HG03060 (cell line): Measurements from ENCODE around the gene ADARB1.

Experiments
- ATAC-seq: cut with Tn5 transposase; IDR thresholded peaks from one replicate; pipeline ENCODE4 v1.9.1; 2021; ENCODE audit warnings: low read depth, moderate number of reproducible peaks; ENCODE audit not compliant: unreplicated experiment

The ADARB1 gene

DNA sequence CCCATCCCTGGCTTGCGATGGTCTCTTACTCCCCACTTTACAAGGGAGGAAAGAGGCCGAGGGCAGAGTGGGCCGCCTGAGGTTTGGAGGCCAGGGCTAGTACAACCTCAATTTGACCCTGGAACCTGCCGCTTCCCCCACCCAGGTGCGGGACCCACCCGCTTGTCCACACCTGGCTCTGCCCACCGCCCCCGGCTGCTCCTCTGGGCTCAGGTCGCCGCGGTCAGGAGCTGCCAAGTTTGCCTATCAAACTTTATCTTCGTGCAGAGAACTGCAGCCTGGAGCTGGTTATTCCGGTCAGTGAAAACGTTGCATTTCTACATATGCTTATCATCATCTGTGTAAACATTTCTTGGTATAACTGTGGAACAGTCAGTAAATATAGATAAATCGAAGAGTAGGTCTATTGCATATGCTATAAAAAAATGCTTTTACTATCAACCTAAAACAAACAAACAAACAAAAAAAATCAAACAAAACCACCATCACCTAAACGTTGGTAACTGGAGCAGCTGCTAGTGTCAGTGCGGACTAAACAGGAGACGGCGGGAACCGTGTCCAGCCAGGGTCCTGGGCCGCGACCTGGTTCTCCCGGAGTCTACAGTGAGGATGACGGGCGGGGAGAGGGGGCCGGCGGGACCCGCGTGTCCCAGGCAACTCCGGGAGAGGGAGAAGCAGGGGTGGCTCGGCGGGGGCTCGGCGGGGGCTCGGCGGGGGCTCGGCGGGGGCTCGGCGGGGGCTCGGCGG is 906 bp upstream of the ADARB1 start:
- ATAC-seq: no peak

GRCh38 chr21:45074818-45075595 is 627 bp downstream of the ADARB1 start:
- ATAC-seq: no peak

GRCh38 chr21:45075596-45076244 is 1.3 kb downstream of the ADARB1 start:
- no peak for ATAC-seq

DNA sequence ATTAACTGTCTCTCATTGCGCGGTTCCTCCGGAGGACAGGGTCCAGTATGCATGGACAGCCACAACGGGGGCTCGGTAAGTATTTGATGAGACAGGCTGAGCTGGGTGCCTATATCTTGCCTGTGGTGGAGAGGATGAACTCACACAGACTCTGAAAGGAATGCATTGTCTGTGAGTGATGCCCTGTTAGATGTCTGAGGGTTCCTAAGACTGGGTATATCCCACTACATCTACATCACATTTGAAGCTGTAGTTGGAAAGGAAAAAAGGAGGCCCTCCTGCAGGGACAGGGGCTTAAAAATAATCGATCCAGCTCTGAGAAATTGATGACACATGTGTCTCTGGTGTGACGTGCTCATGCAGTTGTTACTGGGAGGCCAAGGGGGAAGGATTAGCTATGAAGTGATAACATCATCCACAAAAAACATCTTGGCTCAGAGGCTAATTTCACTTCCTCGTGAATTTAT is 1.9 kb downstream of the ADARB1 start:
- no peak for ATAC-seq

DNA sequence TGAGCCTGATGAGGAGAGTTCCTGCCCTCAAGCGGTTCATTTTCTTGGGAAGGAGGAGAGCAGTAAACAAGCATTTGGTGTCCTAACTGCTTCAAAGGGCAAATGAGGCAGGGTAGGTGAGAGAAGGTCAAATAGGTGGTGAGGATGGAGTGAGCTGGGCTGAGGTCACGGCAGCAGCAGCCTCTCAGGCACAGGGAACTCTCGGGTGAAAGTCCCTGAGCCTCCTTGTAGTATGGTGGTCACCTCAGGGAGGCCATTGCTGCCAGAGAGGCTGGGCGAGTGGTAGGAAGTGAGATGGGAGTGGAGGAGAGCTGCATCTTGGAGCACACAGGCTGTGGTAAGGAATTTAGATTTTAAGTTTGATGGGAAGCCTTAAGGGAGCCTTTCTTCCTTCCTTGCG is 4.0 kb downstream of the ADARB1 start:
- no peak for ATAC-seq

DNA sequence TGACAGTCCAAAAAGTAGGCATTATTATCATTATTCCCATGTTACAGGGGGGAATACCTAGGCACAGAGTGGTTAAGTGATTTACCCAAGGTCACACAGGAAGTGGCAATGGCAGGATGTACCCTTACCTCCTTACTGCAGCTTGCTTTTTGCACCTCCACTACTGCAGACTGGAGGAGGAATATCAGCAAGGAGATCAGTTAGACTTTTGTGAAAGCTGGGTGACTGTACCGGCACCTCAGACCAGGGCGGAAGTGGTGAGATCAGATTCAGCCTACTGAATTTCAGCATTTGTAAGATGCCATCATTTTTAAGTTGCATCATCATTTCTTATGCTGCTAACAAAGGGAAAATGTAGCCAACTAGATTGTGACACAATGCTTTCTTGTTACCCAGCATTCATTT is 4.5 kb downstream of the ADARB1 start:
- no peak for ATAC-seq

GRCh38 chr21:45079351-45079750 is 5.0 kb downstream of the ADARB1 start:
- no peak for ATAC-seq

- no peak for ATAC-seq
Observed at GRCh38 chr21:45080232-45080631, 5.9 kb downstream of the ADARB1 start.

DNA sequence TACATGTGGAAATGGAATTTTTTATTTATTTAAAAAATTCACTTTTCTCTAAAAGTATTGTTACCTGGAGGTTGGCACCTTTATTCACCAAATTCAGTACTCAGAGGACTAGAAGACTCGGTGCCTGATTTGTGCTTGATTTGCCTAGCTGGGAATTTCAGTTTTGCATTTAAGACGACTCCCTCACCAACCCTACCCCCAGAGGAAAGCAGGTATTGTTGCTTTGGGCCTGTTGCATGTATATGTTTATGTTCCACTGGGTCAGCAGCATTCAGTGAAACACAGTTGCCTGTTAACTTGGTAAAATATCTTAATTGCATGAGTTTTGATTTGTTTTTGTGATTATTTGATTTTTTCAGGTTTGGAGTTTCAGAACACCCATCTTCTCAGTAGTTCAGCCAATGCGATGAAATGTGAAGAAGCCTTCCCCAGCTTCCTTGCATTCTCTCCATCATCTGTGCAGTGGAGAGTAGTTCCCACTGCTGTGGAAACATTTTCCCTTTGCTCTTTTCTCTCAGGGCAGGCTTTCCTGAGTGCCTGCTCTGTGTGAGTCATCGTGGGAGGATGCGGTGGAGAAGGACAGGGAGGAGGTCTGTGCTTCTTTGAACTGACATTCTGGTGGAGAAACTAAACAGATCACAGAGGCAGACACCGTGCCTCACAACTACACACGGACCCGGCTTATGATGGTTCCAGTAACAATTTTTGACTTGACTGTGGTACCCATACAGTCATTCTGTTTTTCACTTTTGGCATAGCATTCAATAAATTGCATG is 6.4 kb downstream of the ADARB1 start:
- ATAC-seq: no peak

GRCh38 chr21:45081636-45082035 is 7.3 kb downstream of the ADARB1 start:
- ATAC-seq: no peak

GRCh38 chr21:45082736-45083135 is 8.4 kb downstream of the ADARB1 start:
- no peak for ATAC-seq

GRCh38 chr21:45084121-45084520 is 9.7 kb downstream of the ADARB1 start:
- ATAC-seq: no peak

- ATAC-seq: no peak
Observed at GRCh38 chr21:45084881-45085536, 10.6 kb downstream of the ADARB1 start.

DNA sequence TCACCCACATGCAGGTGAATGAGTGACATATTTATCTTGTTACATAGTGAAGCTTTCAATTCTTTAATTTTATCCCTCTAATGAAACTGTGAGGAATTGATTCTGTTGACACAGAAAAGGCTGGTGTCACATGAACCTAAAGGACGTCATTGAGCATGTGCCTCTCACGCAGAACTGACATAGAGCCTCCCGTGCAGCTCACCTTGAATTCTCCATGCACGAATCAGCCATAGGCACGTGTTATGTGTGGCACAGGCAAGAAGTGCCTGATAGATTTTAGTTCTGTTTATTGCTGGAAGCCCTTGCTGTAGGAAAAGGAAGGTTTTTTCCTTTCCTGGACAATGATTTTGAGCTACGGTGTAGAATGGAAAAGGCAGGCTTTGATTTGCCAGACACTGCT is 11.3 kb downstream of the ADARB1 start:
- ATAC-seq: no peak

GRCh38 chr21:45086337-45086958 is 12.1 kb downstream of the ADARB1 start:
- no peak for ATAC-seq

- ATAC-seq: no peak
Observed at GRCh38 chr21:45087022-45087823, 12.8 kb downstream of the ADARB1 start.

- no peak for ATAC-seq
Observed at GRCh38 chr21:45088116-45088515, 13.7 kb downstream of the ADARB1 start.

DNA sequence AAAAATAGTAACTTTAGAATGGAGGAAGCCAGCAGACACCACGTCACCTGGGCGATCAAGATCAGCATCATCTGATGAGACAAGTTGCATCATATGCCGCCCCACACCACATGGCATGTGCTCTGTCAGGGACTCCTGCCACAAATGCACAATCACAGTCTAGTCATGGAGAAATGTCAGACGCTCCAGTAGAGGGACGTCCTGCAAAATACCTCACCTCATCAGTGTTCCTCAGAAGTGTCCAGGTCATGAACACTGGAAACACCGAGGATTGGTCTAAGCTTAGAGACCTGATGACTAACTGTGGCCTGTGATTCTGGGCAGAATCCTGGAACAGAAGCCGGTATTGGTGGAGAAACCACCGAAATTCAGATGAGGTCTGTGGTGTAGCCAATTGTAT is 14.3 kb downstream of the ADARB1 start:
- ATAC-seq: no peak

DNA sequence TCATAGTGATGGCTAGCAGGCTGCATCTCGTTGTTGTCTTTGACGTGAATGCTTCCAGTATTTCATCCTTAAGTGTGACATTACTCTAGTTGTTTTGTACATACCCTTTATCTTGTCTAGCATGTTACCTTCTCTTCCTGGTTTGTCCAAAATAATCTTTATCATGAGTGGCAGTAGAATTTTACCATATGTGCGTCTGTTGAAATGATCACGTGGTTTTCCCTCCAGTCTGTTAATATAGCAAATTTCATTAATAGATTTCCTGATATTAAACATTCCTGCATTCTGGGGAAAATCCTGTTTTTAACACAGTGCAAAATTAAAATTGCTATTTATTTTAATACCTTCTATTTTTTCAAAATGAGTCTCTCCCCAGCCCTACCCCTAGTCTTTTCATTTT is 15.6 kb downstream of the ADARB1 start:
- no peak for ATAC-seq
